HepG2 (cell line): ENCODE measurements around the gene BTN1A1. TPM values are rescaled to one million over a fixed set of nuclear protein-coding genes. Genes with fewer than 3 reads are reported as not detected.

ENCODE experiments used
- ATRX ChIP-seq: sonication (generic); formaldehyde crosslinking; IDR thresholded peaks from 2 replicates; pipeline ENCODE4 v1.4.0; 2020; ENCODE audit warnings: missing genetic modification reagents, borderline replicate concordance
- FOXK1 ChIP-seq: sonication (generic); formaldehyde crosslinking; IDR thresholded peaks from 2 replicates; pipeline ENCODE4 v1.4.0; 2020; ENCODE audit warnings: low read depth, missing genetic modification reagents, borderline replicate concordance
- GZF1 ChIP-seq: sonication (generic); formaldehyde crosslinking; IDR thresholded peaks from 2 replicates; pipeline ENCODE4 v1.5.1; 2020; ENCODE audit warnings: mild to moderate bottlenecking, missing genetic modification reagents
- HMGXB3 ChIP-seq: sonication (generic); formaldehyde crosslinking; IDR thresholded peaks from 2 replicates; pipeline ENCODE4 v1.4.0; 2020; ENCODE audit warnings: missing genetic modification reagents, borderline replicate concordance
- NBN ChIP-seq: fragments of 450-650 bp; conservative IDR thresholded peaks from 2 replicates; pipeline ENCODE4 v1.6.1; 2017
- RNF2 ChIP-seq: fragments of 450-650 bp; conservative IDR thresholded peaks from 2 replicates; pipeline ENCODE4 v1.6.1; 2016; ENCODE audit warnings: low read depth
- SP140L ChIP-seq: sonication (generic); formaldehyde crosslinking; IDR thresholded peaks from 2 replicates; pipeline ENCODE4 v1.4.0; 2020; ENCODE audit warnings: missing genetic modification reagents, borderline replicate concordance
- ZFAT ChIP-seq: sonication (generic); formaldehyde crosslinking; conservative IDR thresholded peaks from 2 replicates; pipeline ENCODE4 v1.8.1; 2023; ENCODE audit warnings: missing genetic modification reagents, inconsistent platforms
- ZFP37 ChIP-seq: sonication (generic); formaldehyde crosslinking; IDR thresholded peaks from 2 replicates; pipeline ENCODE4 v1.4.0; 2020; ENCODE audit warnings: missing genetic modification reagents, borderline replicate concordance
- ZNF207 ChIP-seq: fragments of 450-650 bp; IDR thresholded peaks from 2 replicates; pipeline ENCODE4 v1.6.1; 2016; ENCODE audit warnings: antibody characterized with exemption, borderline replicate concordance
- ZNF318 ChIP-seq: sonication (generic); formaldehyde crosslinking; IDR thresholded peaks from 2 replicates; pipeline ENCODE4 v1.4.0; 2020; ENCODE audit warnings: mild to moderate bottlenecking, missing genetic modification reagents
- ZNF460 ChIP-seq: sonication (generic); formaldehyde crosslinking; IDR thresholded peaks from 2 replicates; pipeline ENCODE4 v1.5.1; 2020; ENCODE audit warnings: missing genetic modification reagents, mild to moderate bottlenecking, borderline replicate concordance
- ZNF512 ChIP-seq: sonication (generic); formaldehyde crosslinking; IDR thresholded peaks from 2 replicates; pipeline ENCODE4 v1.4.0; 2020; ENCODE audit warnings: mild to moderate bottlenecking, missing genetic modification reagents
- ZNF552 ChIP-seq: sonication (generic); formaldehyde crosslinking; IDR thresholded peaks from 2 replicates; pipeline ENCODE4 v1.9.0; 2022; ENCODE audit warnings: missing genetic modification reagents, mild to moderate bottlenecking, borderline replicate concordance
- polyA plus RNA-seq, 8 experiments: library from polyadenylated mRNA; depleted of rRNA in 3 of 8; stranded (reverse) in 7 of 8; unstranded in 1 of 8; fragments of >200 nt; fragmentation: Illumina TruSeq in 4 of 8; extraction: Trizol in 4 of 8; gene quantifications; 2 replicates each; pipeline versions ENCODE4 v1.2.1 to v1.2.3, GENCODE V29; 2011 to 2016; ENCODE audit warnings: low read depth in 4 of 8, missing spikeins in 1 of 8, mixed read lengths in 1 of 8; ENCODE audit not compliant: insufficient read depth in 1 of 8
- total RNA-seq, 5 experiments: library from RNA; depleted of rRNA; stranded (reverse); fragments of >200 nt; fragmentation: Illumina TruSeq; extraction: Trizol; gene quantifications; 2 replicates each; pipeline ENCODE4 v1.2.3, GENCODE V29; 2016; ENCODE audit warnings: low read depth in 1 of 5

Gene BTN1A1
- total and polyA plus RNA-seq, 2 of the 13 experiments (the other 11 are each of a cell fraction or from before 2014, with no cell fraction given), result 0.04 TPM; not detected in 1

GRCh38 chr6:26532699-26533531, 32.8 kb downstream of the BTN1A1 start (continued):
- TF ChIP-seq ZNF512 (CRISPR knock-in tag) (no peak), ZNF552 (CRISPR knock-in tag) (no peak), RNF2 (no peak), HMGXB3 (peak; percentile 79; the same call in 1 of the 2 replicates), ZFP37 (CRISPR knock-in tag) (peak; percentile 45; the same call in 1 of the 2 replicates), SP140L (peak; percentile 89; the same call in 1 of the 2 replicates), NBN (no peak), ZNF207 (no peak), ATRX (CRISPR knock-in tag) (no peak), FOXK1 (peak; percentile 93), ZNF318 (CRISPR knock-in tag) (no peak), ZFAT (CRISPR knock-in tag) (no peak), ZNF460 (CRISPR knock-in tag) (peak; percentile 59; the same call in 1 of the 2 replicates), GZF1 (CRISPR knock-in tag) (no peak)
